Thyroid gland (tissue), 4 donors: Measurements from ENCODE around the gene PAX6.

Experiments used
- CTCF ChIP-seq, 6 experiments: fragments of 200-600 bp in 3 of 6; fragments of 450-650 bp in 3 of 6; sonication (generic) in 3 of 6; IDR thresholded peaks; one replicate each; pipeline ENCODE4 v1.5.1; 2016 to 2019; ENCODE audit warnings: antibody characterized with exemption in 6 of 6, mild to moderate bottlenecking in 2 of 6, inconsistent platforms in 1 of 6, moderate library complexity in 1 of 6
- POLR2A ChIP-seq, 2 donors: fragments of 450-650 bp; IDR thresholded peaks; one replicate each; pipeline ENCODE4 v1.6.1; 2017; ENCODE audit warnings: antibody characterized with exemption in 2 of 2, mild to moderate bottlenecking in 2 of 2, moderate library complexity in 1 of 2

GRCh38 chr11:31850365-31850764, 39.2 kb upstream of the PAX6 start:
- TF ChIP-seq CTCF (IDR thresholded peaks at IDR 0.05) = no peak
- TF ChIP-seq POLR2A (IDR thresholded peaks at IDR 0.05) = no peak
